Measurements from ENCODE around the gene HOXB5.

HOXB5 gene

GRCh38 chr17:48628649-48629410, 35.3 kb upstream of the HOXB5 start:
- Histone ChIP-seq H3K27me3 (ENCODE audit: control insufficient read depth in 1 of 2, insufficient read depth in 2 of 2, low read length in 2 of 2) (peaks cover 96% of the 10 kb centered on the region in 2 donors), H3K9me3 (ENCODE audit: control insufficient read depth in 1 of 2, low read length in 2 of 2) (no peaks in the 10 kb centered on the region), H3K27ac (ENCODE audit: low read depth, low read length) (no peak overlapping the region), H3K4me3 (ENCODE audit: low read depth in 1 of 2, low read length in 2 of 2) (no peak overlapping the region), H3K9ac (ENCODE audit: low read depth in 1 of 2, low read length in 2 of 2) (no peak overlapping the region), H3K4me1 (ENCODE audit: control insufficient read depth in 1 of 2, insufficient read depth in 2 of 2, low read length in 2 of 2) (peaks cover 9 to 14% of the 10 kb centered on the region in 2 donors), H3K36me3 (ENCODE audit: control insufficient read depth in 1 of 2, insufficient read depth in 2 of 2, low read length in 2 of 2) (no peaks in the 10 kb centered on the region)

- Histone ChIP-seq H3K4me3 (ENCODE audit: low read depth in 1 of 2, low read length in 2 of 2) (no peak overlapping the region), H3K27ac (ENCODE audit: low read depth, low read length) (no peak overlapping the region), H3K4me1 (ENCODE audit: control insufficient read depth in 1 of 2, insufficient read depth in 2 of 2, low read length in 2 of 2) (peaks cover 9 to 14% of the 10 kb centered on the region in 2 donors), H3K27me3 (ENCODE audit: control insufficient read depth in 1 of 2, insufficient read depth in 2 of 2, low read length in 2 of 2) (peaks cover 96 to 99% of the 10 kb centered on the region in 2 donors), H3K36me3 (ENCODE audit: control insufficient read depth in 1 of 2, insufficient read depth in 2 of 2, low read length in 2 of 2) (no peaks in the 10 kb centered on the region), H3K9me3 (ENCODE audit: control insufficient read depth in 1 of 2, low read length in 2 of 2) (no peaks in the 10 kb centered on the region), H3K9ac (ENCODE audit: low read depth in 1 of 2, low read length in 2 of 2) (no peak overlapping the region)
These were observed 34.3 kb upstream of the HOXB5 start for GRCh38 chr17:48627623-48628521.

GRCh38 chr17:48627118-48627597, 33.6 kb upstream of the HOXB5 start:
- no peaks in the 10 kb centered on the region for H3K9me3 ChIP-seq (ENCODE audit: control insufficient read depth in 1 of 2, low read length in 2 of 2)
- no peak overlapping the region for H3K4me3 ChIP-seq (ENCODE audit: low read depth in 1 of 2, low read length in 2 of 2)
- H3K27me3 ChIP-seq (ENCODE audit: control insufficient read depth in 1 of 2, insufficient read depth in 2 of 2, low read length in 2 of 2), result peaks cover 96 to 99% of the 10 kb centered on the region in 2 donors
- no peak overlapping the region for H3K27ac ChIP-seq (ENCODE audit: low read depth, low read length)
- no peak overlapping the region for H3K9ac ChIP-seq (ENCODE audit: low read depth in 1 of 2, low read length in 2 of 2)
- peaks cover 9 to 14% of the 10 kb centered on the region in 2 donors for H3K4me1 ChIP-seq (ENCODE audit: control insufficient read depth in 1 of 2, insufficient read depth in 2 of 2, low read length in 2 of 2)
- H3K36me3 ChIP-seq (ENCODE audit: control insufficient read depth in 1 of 2, insufficient read depth in 2 of 2, low read length in 2 of 2), result no peaks in the 10 kb centered on the region

- Histone ChIP-seq H3K27ac (ENCODE audit: low read depth, low read length) (no peak within 1 kb of the TSS), H3K4me1 (ENCODE audit: control insufficient read depth in 1 of 2, insufficient read depth in 2 of 2, low read length in 2 of 2) (peaks cover 9 to 14% of the 10 kb centered on the region in 2 donors), H3K9me3 (ENCODE audit: control insufficient read depth in 1 of 2, low read length in 2 of 2) (no peaks in the 10 kb centered on the region), H3K9ac (ENCODE audit: low read depth in 1 of 2, low read length in 2 of 2) (no peak within 1 kb of the TSS), H3K4me3 (ENCODE audit: low read depth in 1 of 2, low read length in 2 of 2) (peak within 1 kb of the TSS; percentile 29 to 54), H3K27me3 (ENCODE audit: control insufficient read depth in 1 of 2, insufficient read depth in 2 of 2, low read length in 2 of 2) (peaks cover 96 to 99% of the 10 kb centered on the region in 2 donors), H3K36me3 (ENCODE audit: control insufficient read depth in 1 of 2, insufficient read depth in 2 of 2, low read length in 2 of 2) (no peaks in the 10 kb centered on the region)
These were observed 32.9 kb upstream of the HOXB5 start, which contains the start of gene HOXB9 for GRCh38 chr17:48626245-48627117. Gene HOXB9, minus strand, starts transcription at chr17:48626358. Its CDS starts 89 bp downstream, at chr17:48626269.

GRCh38 chr17:48625495-48626244, 32.1 kb upstream of the HOXB5 start:
- Histone ChIP-seq H3K9me3 (ENCODE audit: control insufficient read depth in 1 of 2, low read length in 2 of 2) (no peaks in the 10 kb centered on the region), H3K27me3 (ENCODE audit: control insufficient read depth in 1 of 2, insufficient read depth in 2 of 2, low read length in 2 of 2) (peaks cover 96 to 99% of the 10 kb centered on the region in 2 donors), H3K36me3 (ENCODE audit: control insufficient read depth in 1 of 2, insufficient read depth in 2 of 2, low read length in 2 of 2) (no peaks in the 10 kb centered on the region), H3K9ac (ENCODE audit: low read depth in 1 of 2, low read length in 2 of 2) (no peak overlapping the region), H3K4me1 (ENCODE audit: control insufficient read depth in 1 of 2, insufficient read depth in 2 of 2, low read length in 2 of 2) (peaks cover 9 to 14% of the 10 kb centered on the region in 2 donors), H3K27ac (ENCODE audit: low read depth, low read length) (no peak overlapping the region), H3K4me3 (ENCODE audit: low read depth in 1 of 2, low read length in 2 of 2) (peak overlapping the region; percentile 29 to 54)

GRCh38 chr17:48624544-48625494, 31.2 kb upstream of the HOXB5 start:
- Histone ChIP-seq H3K36me3 (ENCODE audit: control insufficient read depth in 1 of 2, insufficient read depth in 2 of 2, low read length in 2 of 2) (no peaks in the 10 kb centered on the region), H3K4me3 (ENCODE audit: low read depth in 1 of 2, low read length in 2 of 2) (peak overlapping the region; percentile 29 to 54), H3K4me1 (ENCODE audit: control insufficient read depth in 1 of 2, insufficient read depth in 2 of 2, low read length in 2 of 2) (peaks cover 9 to 19% of the 10 kb centered on the region in 2 donors), H3K9ac (ENCODE audit: low read depth in 1 of 2, low read length in 2 of 2) (no peak overlapping the region), H3K27ac (ENCODE audit: low read depth, low read length) (no peak overlapping the region), H3K9me3 (ENCODE audit: control insufficient read depth in 1 of 2, low read length in 2 of 2) (no peaks in the 10 kb centered on the region), H3K27me3 (ENCODE audit: control insufficient read depth in 1 of 2, insufficient read depth in 2 of 2, low read length in 2 of 2) (peaks cover 96 to 99% of the 10 kb centered on the region in 2 donors)

- no peak overlapping the region for H3K4me3 ChIP-seq (ENCODE audit: low read depth in 1 of 2, low read length in 2 of 2)
- H3K27ac ChIP-seq (ENCODE audit: low read depth, low read length), result no peak overlapping the region
- H3K36me3 ChIP-seq (ENCODE audit: control insufficient read depth in 1 of 2, insufficient read depth in 2 of 2, low read length in 2 of 2), result no peaks in the 10 kb centered on the region
- peaks cover 93 to 99% of the 10 kb centered on the region in 2 donors for H3K27me3 ChIP-seq (ENCODE audit: control insufficient read depth in 1 of 2, insufficient read depth in 2 of 2, low read length in 2 of 2)
- H3K4me1 ChIP-seq (ENCODE audit: control insufficient read depth in 1 of 2, insufficient read depth in 2 of 2, low read length in 2 of 2), result peaks cover 10 to 20% of the 10 kb centered on the region in 2 donors
- no peaks in the 10 kb centered on the region for H3K9me3 ChIP-seq (ENCODE audit: control insufficient read depth in 1 of 2, low read length in 2 of 2)
- H3K9ac ChIP-seq (ENCODE audit: low read depth in 1 of 2, low read length in 2 of 2), result no peak overlapping the region
These were observed 30.5 kb upstream of the HOXB5 start for GRCh38 chr17:48624118-48624517.

GRCh38 chr17:48623583-48623982, 30.0 kb upstream of the HOXB5 start:
- Histone ChIP-seq H3K9ac (ENCODE audit: low read depth in 1 of 2, low read length in 2 of 2) (no peak overlapping the region), H3K9me3 (ENCODE audit: control insufficient read depth in 1 of 2, low read length in 2 of 2) (no peaks in the 10 kb centered on the region), H3K4me1 (ENCODE audit: control insufficient read depth in 1 of 2, insufficient read depth in 2 of 2, low read length in 2 of 2) (peaks cover 15 to 20% of the 10 kb centered on the region in 2 donors), H3K4me3 (ENCODE audit: low read depth in 1 of 2, low read length in 2 of 2) (no peak overlapping the region), H3K27me3 (ENCODE audit: control insufficient read depth in 1 of 2, insufficient read depth in 2 of 2, low read length in 2 of 2) (peaks cover 92 to 99% of the 10 kb centered on the region in 2 donors), H3K36me3 (ENCODE audit: control insufficient read depth in 1 of 2, insufficient read depth in 2 of 2, low read length in 2 of 2) (no peaks in the 10 kb centered on the region), H3K27ac (ENCODE audit: low read depth, low read length) (no peak overlapping the region)

All from duodenal mucosa (tissue), 2 donors.